ENCODE results near the gene SLC4A1.

GRCh38 chr17:44249501-44250246 is 18.3 kb downstream of the SLC4A1 start:
- TF ChIP-seq RAD21 (IDR thresholded peaks at IDR 0.05) (no peak), CTCF (IDR thresholded peaks at IDR 0.05; ENCODE audit: low read depth, low read length, missing input control) (no peak), EGR1 (IDR thresholded peaks at IDR 0.05; ENCODE audit: low read depth in 2 of 2) (no peak), YY1 (IDR thresholded peaks at IDR 0.05) (no peak), GABPA (IDR thresholded peaks at IDR 0.05 in 1 of 2, conservative IDR thresholded peaks at IDR 0.05 in 1 of 2) (no peak), MAX (IDR thresholded peaks at IDR 0.05) (no peak), JUND (IDR thresholded peaks at IDR 0.05) (no peak), REST (IDR thresholded peaks at IDR 0.05) (no peak), FOXA1 (IDR thresholded peaks at IDR 0.05) (no peak), HNF4G (IDR thresholded peaks at IDR 0.05) (no peak), ATF3 (IDR thresholded peaks at IDR 0.05) (no peak), ZBTB33 (IDR thresholded peaks at IDR 0.05) (no peak), HNF4A (conservative IDR thresholded peaks at IDR 0.05) (no peak)

Data from liver (tissue), 3 donors.